ENCODE results near the gene WASF1. TPM values are rescaled to one million over a fixed set of nuclear protein-coding genes. Genes with fewer than 3 reads are reported as not detected.
"Not testable (repeated sequence)": the region's sequence is repeated elsewhere in the genome, so short reads cannot be mapped to it uniquely, and the experiment has no call there.

The WASF1 gene
- total and polyA plus RNA-seq, 5 donors from 2014 or later = 0.13 to 0.37 (median 0.20) TPM; not detected in 2

- no peak overlapping the region for H3K27ac Mint-ChIP-seq
- Histone ChIP-seq H3K4me1 (ENCODE audit: control insufficient read depth, insufficient read depth, low read length, poor library complexity, severe bottlenecking) (no peaks in the 10 kb centered on the region), H3K27me3 (ENCODE audit: control insufficient read depth, insufficient read depth, low read length) (peaks cover 3% of the 10 kb centered on the region), H3K36me3 (ENCODE audit: control insufficient read depth, insufficient read depth, low read length) (no peaks in the 10 kb centered on the region), H3K4me3 (ENCODE audit: low read depth, low read length) (no peak overlapping the region), H3K9me3 (ENCODE audit: control insufficient read depth in 2 of 2, low read length in 2 of 2) (peaks cover 0 to 1% of the 10 kb centered on the region in 2 experiments), H3K27ac (ENCODE audit: insufficient read depth, low read length, poor library complexity, severe bottlenecking) (no peak overlapping the region)
- ATAC-seq (ENCODE audit: low read depth in 2 of 2) (no peak), DNase-seq (no peak)
- no peaks in the 10 kb centered on the region for H3K4me1 Mint-ChIP-seq
- no peak overlapping the region for H3K4me3 Mint-ChIP-seq
- H3K36me3 Mint-ChIP-seq = no peaks in the 10 kb centered on the region
- H3K27me3 Mint-ChIP-seq = peaks cover 9% of the 10 kb centered on the region
- H3K9me3 Mint-ChIP-seq = peaks cover 0 to 2% (median under 1%) of the 10 kb centered on the region in 7 donors
Measured at GRCh38 chr6:110125361-110125760, 54.1 kb downstream of the WASF1 start.

- H3K27me3 ChIP-seq (ENCODE audit: control insufficient read depth, insufficient read depth, low read length); H3K4me3 ChIP-seq (ENCODE audit: low read depth, low read length); H3K27ac ChIP-seq (ENCODE audit: insufficient read depth, low read length, poor library complexity, severe bottlenecking); H3K27me3 Mint-ChIP-seq; H3K36me3 ChIP-seq (ENCODE audit: control insufficient read depth, insufficient read depth, low read length); H3K27ac Mint-ChIP-seq; H3K36me3 Mint-ChIP-seq; H3K9me3 ChIP-seq (ENCODE audit: control insufficient read depth in 2 of 2, low read length in 2 of 2); DNase-seq; ATAC-seq (ENCODE audit: low read depth in 2 of 2); H3K4me3 Mint-ChIP-seq; H3K4me1 Mint-ChIP-seq; H3K4me1 ChIP-seq (ENCODE audit: control insufficient read depth, insufficient read depth, low read length, poor library complexity, severe bottlenecking); H3K9me3 Mint-ChIP-seq: not testable (repeated sequence)
Measured at GRCh38 chr6:110121655-110122054, 57.8 kb downstream of the WASF1 start.

- H3K27ac ChIP-seq (ENCODE audit: insufficient read depth, low read length, poor library complexity, severe bottlenecking) = no peak overlapping the region
- ATAC-seq (ENCODE audit: low read depth in 2 of 2) = no peak
- peaks cover 0 to 9% (median 1%) of the 10 kb centered on the region in 7 donors for H3K9me3 Mint-ChIP-seq
Measured at GRCh38 chr6:110116258-110116657, 63.2 kb downstream of the WASF1 start.

GRCh38 chr6:110114004-110114403, 65.5 kb downstream of the WASF1 start:
- DNase-seq (no peak), ATAC-seq (ENCODE audit: low read depth in 2 of 2) (no peak)
- Histone ChIP-seq H3K27me3 (ENCODE audit: control insufficient read depth, insufficient read depth, low read length) (peaks cover 9% of the 10 kb centered on the region), H3K9me3 (ENCODE audit: control insufficient read depth in 2 of 2, low read length in 2 of 2) (no peaks in the 10 kb centered on the region), H3K4me3 (ENCODE audit: low read depth, low read length) (no peak overlapping the region), H3K36me3 (ENCODE audit: control insufficient read depth, insufficient read depth, low read length) (no peaks in the 10 kb centered on the region), H3K4me1 (ENCODE audit: control insufficient read depth, insufficient read depth, low read length, poor library complexity, severe bottlenecking) (no peaks in the 10 kb centered on the region), H3K27ac (ENCODE audit: insufficient read depth, low read length, poor library complexity, severe bottlenecking) (no peak overlapping the region)
- Mint-ChIP-seq H3K27ac (no peak overlapping the region), H3K4me3 (no peak overlapping the region), H3K36me3 (no peaks in the 10 kb centered on the region), H3K4me1 (no peaks in the 10 kb centered on the region), H3K27me3 (peaks cover 23% of the 10 kb centered on the region), H3K9me3 (peaks cover 0 to 4% (median 0%) of the 10 kb centered on the region in 7 donors)

More at GRCh38 chr6:110116258-110116657, 63.2 kb downstream of the WASF1 start:
- H3K27me3 Mint-ChIP-seq = peaks cover 13% of the 10 kb centered on the region
- H3K4me3 ChIP-seq (ENCODE audit: low read depth, low read length) = no peak overlapping the region
- DNase-seq = no peak
- no peaks in the 10 kb centered on the region for H3K36me3 ChIP-seq (ENCODE audit: control insufficient read depth, insufficient read depth, low read length)
- no peaks in the 10 kb centered on the region for H3K9me3 ChIP-seq (ENCODE audit: control insufficient read depth in 2 of 2, low read length in 2 of 2)
- H3K27me3 ChIP-seq (ENCODE audit: control insufficient read depth, insufficient read depth, low read length) = peaks cover 6% of the 10 kb centered on the region
- H3K4me1 Mint-ChIP-seq = no peaks in the 10 kb centered on the region
- no peak overlapping the region for H3K4me3 Mint-ChIP-seq
- H3K4me1 ChIP-seq (ENCODE audit: control insufficient read depth, insufficient read depth, low read length, poor library complexity, severe bottlenecking) = no peaks in the 10 kb centered on the region
- H3K27ac Mint-ChIP-seq = no peak overlapping the region
- no peaks in the 10 kb centered on the region for H3K36me3 Mint-ChIP-seq

- H3K9me3 Mint-ChIP-seq = no peaks in the 10 kb centered on the region
- ATAC-seq (ENCODE audit: low read depth in 2 of 2) = no peak
- H3K36me3 ChIP-seq (ENCODE audit: control insufficient read depth, insufficient read depth, low read length) = no peaks in the 10 kb centered on the region
- no peaks in the 10 kb centered on the region for H3K4me1 Mint-ChIP-seq
- no peaks in the 10 kb centered on the region for H3K36me3 Mint-ChIP-seq
- peaks cover 3% of the 10 kb centered on the region for H3K27me3 ChIP-seq (ENCODE audit: control insufficient read depth, insufficient read depth, low read length)
- no peak for DNase-seq
- no peak overlapping the region for H3K4me3 ChIP-seq (ENCODE audit: low read depth, low read length)
- no peaks in the 10 kb centered on the region for H3K4me1 ChIP-seq (ENCODE audit: control insufficient read depth, insufficient read depth, low read length, poor library complexity, severe bottlenecking)
- H3K27ac ChIP-seq (ENCODE audit: insufficient read depth, low read length, poor library complexity, severe bottlenecking) = no peak overlapping the region
- no peaks in the 10 kb centered on the region for H3K9me3 ChIP-seq (ENCODE audit: control insufficient read depth in 2 of 2, low read length in 2 of 2)
- H3K27me3 Mint-ChIP-seq = peaks cover 25% of the 10 kb centered on the region
- no peak overlapping the region for H3K27ac Mint-ChIP-seq
- H3K4me3 Mint-ChIP-seq = no peak overlapping the region
Measured at GRCh38 chr6:110105296-110105695, 74.2 kb downstream of the WASF1 start.

- Mint-ChIP-seq H3K4me3 (no peak overlapping the region), H3K27me3 (peaks cover 21% of the 10 kb centered on the region), H3K4me1 (no peaks in the 10 kb centered on the region), H3K36me3 (no peaks in the 10 kb centered on the region), H3K27ac (no peak overlapping the region), H3K9me3 (no peaks in the 10 kb centered on the region)
- Histone ChIP-seq H3K4me3 (ENCODE audit: low read depth, low read length) (no peak overlapping the region), H3K27me3 (ENCODE audit: control insufficient read depth, insufficient read depth, low read length) (peaks cover 3% of the 10 kb centered on the region), H3K36me3 (ENCODE audit: control insufficient read depth, insufficient read depth, low read length) (no peaks in the 10 kb centered on the region), H3K4me1 (ENCODE audit: control insufficient read depth, insufficient read depth, low read length, poor library complexity, severe bottlenecking) (no peaks in the 10 kb centered on the region), H3K27ac (ENCODE audit: insufficient read depth, low read length, poor library complexity, severe bottlenecking) (no peak overlapping the region), H3K9me3 (ENCODE audit: control insufficient read depth in 2 of 2, low read length in 2 of 2) (no peaks in the 10 kb centered on the region)
- ATAC-seq (ENCODE audit: low read depth in 2 of 2) = no peak
- no peak for DNase-seq
Measured at GRCh38 chr6:110103260-110103659, 76.2 kb downstream of the WASF1 start.

GRCh38 chr6:110102411-110102810, 77.1 kb downstream of the WASF1 start:
- DNase-seq (no peak), ATAC-seq (ENCODE audit: low read depth in 2 of 2) (no peak)
- H3K9me3 Mint-ChIP-seq = no peaks in the 10 kb centered on the region
- no peaks in the 10 kb centered on the region for H3K36me3 ChIP-seq (ENCODE audit: control insufficient read depth, insufficient read depth, low read length)
- H3K4me3 ChIP-seq (ENCODE audit: low read depth, low read length) = no peak overlapping the region
- H3K27ac Mint-ChIP-seq = no peak overlapping the region
- peaks cover 3% of the 10 kb centered on the region for H3K27me3 ChIP-seq (ENCODE audit: control insufficient read depth, insufficient read depth, low read length)
- no peaks in the 10 kb centered on the region for H3K9me3 ChIP-seq (ENCODE audit: control insufficient read depth in 2 of 2, low read length in 2 of 2)
- no peaks in the 10 kb centered on the region for H3K4me1 ChIP-seq (ENCODE audit: control insufficient read depth, insufficient read depth, low read length, poor library complexity, severe bottlenecking)
- H3K36me3 Mint-ChIP-seq = no peaks in the 10 kb centered on the region
- H3K4me3 Mint-ChIP-seq = no peak overlapping the region
- peaks cover 20% of the 10 kb centered on the region for H3K27me3 Mint-ChIP-seq
- H3K4me1 Mint-ChIP-seq = no peaks in the 10 kb centered on the region
- no peak overlapping the region for H3K27ac ChIP-seq (ENCODE audit: insufficient read depth, low read length, poor library complexity, severe bottlenecking)

GRCh38 chr6:110101885-110102284, 77.6 kb downstream of the WASF1 start:
- no peaks in the 10 kb centered on the region for H3K36me3 ChIP-seq (ENCODE audit: control insufficient read depth, insufficient read depth, low read length)
- H3K4me1 ChIP-seq (ENCODE audit: control insufficient read depth, insufficient read depth, low read length, poor library complexity, severe bottlenecking) = no peaks in the 10 kb centered on the region
- H3K4me1 Mint-ChIP-seq = no peaks in the 10 kb centered on the region
- H3K27ac Mint-ChIP-seq = no peak overlapping the region
- no peak for ATAC-seq (ENCODE audit: low read depth in 2 of 2)
- peaks cover 22% of the 10 kb centered on the region for H3K27me3 Mint-ChIP-seq
- peaks cover 3% of the 10 kb centered on the region for H3K27me3 ChIP-seq (ENCODE audit: control insufficient read depth, insufficient read depth, low read length)
- peak in 1 of 3 donors; percentile 5 for DNase-seq
- peak overlapping the region in 1 of 4 donors; percentile 52 for H3K4me3 Mint-ChIP-seq
- no peaks in the 10 kb centered on the region for H3K9me3 Mint-ChIP-seq
- no peaks in the 10 kb centered on the region for H3K36me3 Mint-ChIP-seq
- H3K27ac ChIP-seq (ENCODE audit: insufficient read depth, low read length, poor library complexity, severe bottlenecking) = no peak overlapping the region
- no peak overlapping the region for H3K4me3 ChIP-seq (ENCODE audit: low read depth, low read length)
- H3K9me3 ChIP-seq (ENCODE audit: control insufficient read depth in 2 of 2, low read length in 2 of 2) = no peaks in the 10 kb centered on the region

Data from CD4-positive, CD25-positive, alpha-beta regulatory T cell (primary cell).